Measurements from ENCODE around the gene CACNA1G. TPM values are rescaled to one million over a fixed set of nuclear protein-coding genes. Genes with fewer than 3 reads are reported as not detected.

CACNA1G gene
- total RNA-seq, 2 experiments from 2014 or later = 0.13 TPM; not detected in 1

GRCh38 chr17:50619489-50619888 is 59.0 kb downstream of the CACNA1G start:
- no peak overlapping the region for H3K4me3 Mint-ChIP-seq
- ChIA-PET POLR2A (interaction anchor here (1.8 kb wide), 1 partner anchor 70 kb away, joined by 4 read pairs; no protein-coding TSS in a partner anchor), CTCF (interaction anchor here (1.1 kb wide), 1 partner anchor 73 kb away, joined by 5 read pairs; the partner anchor contains the start of gene SPATA20)
- DNase-seq = no peak
- no peak for ATAC-seq
- intact Hi-C loops (cut with micrococcal nuclease) = no loop called here
- no peaks in the 10 kb centered on the region for H3K9me3 Mint-ChIP-seq
- H3K27ac Mint-ChIP-seq = no peak overlapping the region
- no peak for TF ChIP-seq CTCF (IDR thresholded peaks at IDR 0.05)
- H3K4me1 Mint-ChIP-seq (ENCODE audit: low read depth) = no peaks in the 10 kb centered on the region
- no peaks in the 10 kb centered on the region for H3K36me3 Mint-ChIP-seq (ENCODE audit: low read depth)
- peaks cover 5% of the 10 kb centered on the region for H3K27me3 Mint-ChIP-seq

- DNase-seq (no peak), ATAC-seq (no peak)
- no peak overlapping the region for H3K27ac Mint-ChIP-seq
- H3K36me3 Mint-ChIP-seq (ENCODE audit: low read depth) = no peaks in the 10 kb centered on the region
- H3K4me3 Mint-ChIP-seq = no peak overlapping the region
- ChIA-PET CTCF (interaction anchor here (0.6 kb wide), 1 partner anchor 25 kb away, joined by 6 read pairs; no protein-coding TSS in a partner anchor), POLR2A (interaction anchor here (1.8 kb wide), 1 partner anchor 71 kb away, joined by 4 read pairs; no protein-coding TSS in a partner anchor)
- H3K27me3 Mint-ChIP-seq = peaks cover 5% of the 10 kb centered on the region
- TF ChIP-seq CTCF (IDR thresholded peaks at IDR 0.05) = no peak
- no peaks in the 10 kb centered on the region for H3K4me1 Mint-ChIP-seq (ENCODE audit: low read depth)
- no peaks in the 10 kb centered on the region for H3K9me3 Mint-ChIP-seq
- intact Hi-C loops (cut with micrococcal nuclease) = loop anchor here (10.0 kb wide), 1 partner anchor 135 kb away; no protein-coding TSS in a partner anchor
Observed at GRCh38 chr17:50620237-50620636, 59.7 kb downstream of the CACNA1G start.

- Mint-ChIP-seq H3K27me3 (peaks cover 6% of the 10 kb centered on the region), H3K9me3 (no peaks in the 10 kb centered on the region), H3K4me3 (no peak overlapping the region), H3K36me3 (ENCODE audit: low read depth) (no peaks in the 10 kb centered on the region), H3K27ac (no peak overlapping the region), H3K4me1 (ENCODE audit: low read depth) (no peaks in the 10 kb centered on the region)
- ChIA-PET CTCF (interaction anchor here (0.6 kb wide), 1 partner anchor 24 kb away, joined by 6 read pairs; no protein-coding TSS in a partner anchor), POLR2A (no interaction called here)
- no peak for DNase-seq
- no peak for TF ChIP-seq CTCF (IDR thresholded peaks at IDR 0.05)
- intact Hi-C loops (cut with micrococcal nuclease) = loop anchor here (10.0 kb wide), 1 partner anchor 136 kb away; no protein-coding TSS in a partner anchor
- ATAC-seq = no peak
Observed at GRCh38 chr17:50620858-50621257, 60.3 kb downstream of the CACNA1G start.

GRCh38 chr17:50621574-50622031 is 61.1 kb downstream of the CACNA1G start:
- no peak overlapping the region for H3K4me3 Mint-ChIP-seq
- CTCF ChIA-PET = interaction anchor here (1.7 kb wide), 1 partner anchor 77 kb away, joined by 3 read pairs; no protein-coding TSS in a partner anchor

More at GRCh38 chr17:50621574-50622031, 61.1 kb downstream of the CACNA1G start:
- no peak overlapping the region for H3K27ac Mint-ChIP-seq
- no peak for ATAC-seq
- POLR2A ChIA-PET = no interaction called here
- no peaks in the 10 kb centered on the region for H3K4me1 Mint-ChIP-seq (ENCODE audit: low read depth)
- no peaks in the 10 kb centered on the region for H3K36me3 Mint-ChIP-seq (ENCODE audit: low read depth)
- intact Hi-C loops (cut with micrococcal nuclease) = loop anchor here (2.0 to 10.0 kb wide), 2 partner anchors 75 to 137 kb away; partner anchors contain the start of gene SPATA20
- no peak for DNase-seq
- no peaks in the 10 kb centered on the region for H3K9me3 Mint-ChIP-seq
- no peak for TF ChIP-seq CTCF (IDR thresholded peaks at IDR 0.05)
- H3K27me3 Mint-ChIP-seq = peaks cover 7% of the 10 kb centered on the region

Data from activated CD8-positive, alpha-beta T cell treated with anti-CD3 and anti-CD28 coated beads for 36 hours (primary cell).